GM12878 (cell line): Measurements from ENCODE around the gene MTM1. TPM values are rescaled to one million over a fixed set of nuclear protein-coding genes. Genes with fewer than 3 reads are reported as not detected.

ENCODE experiments used
- ATAC-seq: fragments of 200-7000 bp; cut with Tn5 transposase; 3 replicates; pipeline ENCODE4 v1.9.1; 2020; ENCODE audit warnings: mild to moderate bottlenecking, moderate library complexity
- BruUV-seq: library from RNA; stranded (reverse); fragments of 400-500 nt; replicated peaks from 2 replicates; lab custom pipeline; 2021; lab: Mats Ljungman, UMichigan
- CTCF ChIA-PET: fragments of 300-600 bp; sonication (Branson Sonifier 250); formaldehyde crosslinking; extraction: SDS; loops from one replicate; lab custom pipeline; 2021; ENCODE audit warnings: inconsistent platforms; lab: Yijun Ruan, JAX
- POLR2A ChIA-PET: fragments of 350-600 bp; formaldehyde crosslinking; extraction: SDS; loops from one replicate; lab custom pipeline; 2021; ENCODE audit warnings: inconsistent platforms; lab: Charles Lee
- RAD21 ChIA-PET: fragments of 300-600 bp; sonication (Branson Sonifier 250); formaldehyde crosslinking; loops from one replicate; lab custom pipeline; 2023; ENCODE audit warnings: antibody characterized with exemption; ENCODE audit not compliant: unreplicated experiment; lab: Charles Lee
- SMC1A ChIA-PET: fragments of 300-600 bp; sonication (Branson Sonifier 250); formaldehyde crosslinking; loops from one replicate; lab custom pipeline; 2023; ENCODE audit not compliant: unreplicated experiment, uncharacterized antibody; lab: Charles Lee
- DNase-seq: peaks from one replicate; pipeline ENCODE4 v3.0.0-alpha.2; 2011; ENCODE audit warnings: low read depth, low spot score
- FAIRE-seq: peaks from 3 replicates; lab custom pipeline; 2011; peaks lifted over from hg19 to GRCh38; lab: Jason Lieb, UNC
- H2AFZ ChIP-seq: 2 replicates; pipeline ENCODE4 v1.6.0; 2011; ENCODE audit warnings: low read depth, low read length, control low read depth; ENCODE audit not compliant: control insufficient read depth
- H3K27ac ChIP-seq: 2 replicates; pipeline ENCODE4 v1.5.1; 2011; ENCODE audit warnings: control low read depth; ENCODE audit not compliant: control insufficient read depth, insufficient read depth
- H3K27me3 ChIP-seq, 2 experiments: replicated peaks in 1 of 2; 2 replicates each; pipeline versions ENCODE4 v1.6.0 to v1.6.1; 2011; ENCODE audit warnings: low read length in 1 of 2; ENCODE audit not compliant: control insufficient read depth in 2 of 2, insufficient read depth in 2 of 2
- H3K36me3 ChIP-seq, 2 experiments: 2 replicates each; pipeline ENCODE4 v1.5.1; 2011; ENCODE audit warnings: low read length in 1 of 2; ENCODE audit not compliant: control insufficient read depth in 2 of 2, insufficient read depth in 2 of 2
- H3K4me1 ChIP-seq: 2 replicates; pipeline ENCODE4 v1.6.1; 2011; ENCODE audit warnings: mild to moderate bottlenecking, low read length, moderate library complexity, mixed read lengths; ENCODE audit not compliant: control insufficient read depth, insufficient read depth
- H3K4me2 ChIP-seq: 2 replicates; pipeline ENCODE4 v1.6.0; 2011; ENCODE audit warnings: control low read depth; ENCODE audit not compliant: control insufficient read depth, insufficient read depth
- H3K4me3 ChIP-seq: fragments of 200-600 bp; sonication (generic); 2 replicates; pipeline ENCODE4 v1.5.1; 2016
- H3K79me2 ChIP-seq: 2 replicates; pipeline ENCODE4 v1.6.0; 2011; ENCODE audit warnings: low read length; ENCODE audit not compliant: control insufficient read depth, insufficient read depth
- H3K9ac ChIP-seq: 2 replicates; pipeline ENCODE4 v1.8.0; 2011; ENCODE audit warnings: low read length, control low read depth, mixed read lengths; ENCODE audit not compliant: control insufficient read depth, insufficient read depth
- H3K9me3 ChIP-seq: replicated peaks from 3 replicates; pipeline ENCODE4 v1.5.1; 2011; ENCODE audit warnings: mild to moderate bottlenecking, low read length; ENCODE audit not compliant: control insufficient read depth, insufficient read depth
- H4K20me1 ChIP-seq: 2 replicates; pipeline ENCODE4 v1.6.0; 2011; ENCODE audit not compliant: control insufficient read depth, insufficient read depth
- ATF2 ChIP-seq: IDR thresholded peaks from 2 replicates; pipeline ENCODE4 v1.6.1; 2012; ENCODE audit warnings: low read length, inconsistent platforms
- ETV6 ChIP-seq, 2 experiments: fragments of 450-650 bp in 1 of 2; IDR thresholded peaks in 1 of 2; conservative IDR thresholded peaks in 1 of 2; 2 replicates each; pipeline ENCODE4 v1.6.1; 2014; ENCODE audit warnings: antibody characterized with exemption in 1 of 2, borderline replicate concordance in 1 of 2, low read depth in 1 of 2, mild to moderate bottlenecking in 1 of 2, moderate library complexity in 1 of 2
- IRF4 ChIP-seq: IDR thresholded peaks from 2 replicates; pipeline ENCODE4 v1.6.1; 2011; ENCODE audit warnings: low read depth, low read length
- RAD21 ChIP-seq: IDR thresholded peaks from 2 replicates; pipeline ENCODE4 v1.6.1; 2011; ENCODE audit warnings: mild to moderate bottlenecking, low read depth, low read length, moderate library complexity; ENCODE audit not compliant: insufficient read depth
- RAD51 ChIP-seq: fragments of 450-650 bp; IDR thresholded peaks from 2 replicates; pipeline ENCODE4 v1.6.1; 2016; ENCODE audit warnings: moderate library complexity, mild to moderate bottlenecking, inconsistent platforms
- SPI1 ChIP-seq: IDR thresholded peaks from 2 replicates; pipeline ENCODE4 v1.6.1; 2011; ENCODE audit warnings: low read depth, mild to moderate bottlenecking, low read length, moderate library complexity, borderline replicate concordance; ENCODE audit not compliant: insufficient read depth
- SREBF2 ChIP-seq: IDR thresholded peaks from 2 replicates; pipeline ENCODE4 v1.6.1; 2012; ENCODE audit warnings: mild to moderate bottlenecking, low read length
- WGBS: methylation state at CpG from one replicate; pipeline ENCODE4 v1.1.6; 2016; ENCODE audit warnings: low lambda C conversion rate; ENCODE audit not compliant: insufficient replicate concordance, insufficient coverage; ENCODE audit errors: missing lambda C conversion rate; 5-methylcytosine and 5-hydroxymethylcytosine counted together
- in situ Hi-C: fragments of 300-500 bp; cut with MboI; formaldehyde crosslinking; loops from 9 replicates; pipeline ENCODE4 v1.14.3; 2018; ENCODE audit warnings: mixed read lengths
- intact Hi-C: fragments of 100-400 bp; cut with micrococcal nuclease; formaldehyde crosslinking; loops from one replicate; pipeline ENCODE4 v1.14.2; 2022; ENCODE audit not compliant: unreplicated experiment
- polyA plus RNA-seq, 11 experiments: library from polyadenylated mRNA; depleted of rRNA in 4 of 11; unstranded in 6 of 11; stranded (reverse) in 5 of 11; fragments of >200 nt; fragmentation: Nextera tagmentation in 4 of 11; fragmentation: Illumina TruSeq in 1 of 11; extraction: Ambion mirVana in 4 of 11; extraction: Trizol in 1 of 11; gene quantifications; 1 replicate in 1 of 11; 2 replicates in 10 of 11; pipeline versions ENCODE4 v1.2.1 to v1.2.3, GENCODE V29; 2011 to 2016; ENCODE audit warnings: inconsistent platforms in 2 of 11, missing spikeins in 2 of 11, low read depth in 1 of 11
- total RNA-seq, 4 experiments: library from RNA; depleted of rRNA in 3 of 4; stranded (reverse); fragments of >200 nt in 3 of 4; fragmentation: Illumina TruSeq in 1 of 4; extraction: Trizol in 1 of 4; gene quantifications; 2 replicates each; pipeline versions ENCODE4 v1.2.1 to v1.2.3, GENCODE V29; 2013 to 2021
- TF ChIP-seq, protein P1 (sequence below): IDR thresholded peaks from 2 replicates; pipeline ENCODE4 v1.6.1; 2011; ENCODE audit warnings: borderline replicate concordance, low read depth, mild to moderate bottlenecking, moderate library complexity, mixed read lengths, low read length; ENCODE audit not compliant: insufficient read depth; ENCODE audit errors: extremely low read length

Gene MTM1
- total and polyA plus RNA-seq, 10 of the 15 experiments (the other 5 are each of a cell fraction or from before 2014, with no cell fraction given) = 3.9 to 13.3 (median 8.4) TPM

- ATAC-seq = no peak
- CTCF ChIA-PET = no interaction called here
- POLR2A ChIA-PET = no interaction called here
Measured at GRCh38 chrX:150616863-150617198, 48.4 kb downstream of the MTM1 start.

More at GRCh38 chrX:150616863-150617198, 48.4 kb downstream of the MTM1 start:
- ChIA-PET SMC1A (no interaction called here), RAD21 (no interaction called here)
- no peaks in the 10 kb centered on the region for H4K20me1 ChIP-seq
- no TSS peak for BruUV-seq
- no peak for FAIRE-seq
- no peak for DNase-seq
- intact Hi-C loops (no loop called here), in situ Hi-C loops (no loop called here)
- no peak overlapping the region for H3K27ac ChIP-seq
- no peaks in the 10 kb centered on the region; the same call in 2 of the 3 replicates for H3K9me3 ChIP-seq
- WGBS = 71% methylated on average over 2 of the region's 2 CpGs
- H2AFZ ChIP-seq = no peak overlapping the region
- no peak overlapping the region for H3K4me2 ChIP-seq
- H3K4me3 ChIP-seq = no peak overlapping the region
- no peaks in the 10 kb centered on the region for H3K36me3 ChIP-seq
- no peaks in the 10 kb centered on the region for H3K27me3 ChIP-seq
- H3K79me2 ChIP-seq = no peaks in the 10 kb centered on the region
- no peaks in the 10 kb centered on the region for H3K4me1 ChIP-seq
- TF ChIP-seq, protein P1, sequence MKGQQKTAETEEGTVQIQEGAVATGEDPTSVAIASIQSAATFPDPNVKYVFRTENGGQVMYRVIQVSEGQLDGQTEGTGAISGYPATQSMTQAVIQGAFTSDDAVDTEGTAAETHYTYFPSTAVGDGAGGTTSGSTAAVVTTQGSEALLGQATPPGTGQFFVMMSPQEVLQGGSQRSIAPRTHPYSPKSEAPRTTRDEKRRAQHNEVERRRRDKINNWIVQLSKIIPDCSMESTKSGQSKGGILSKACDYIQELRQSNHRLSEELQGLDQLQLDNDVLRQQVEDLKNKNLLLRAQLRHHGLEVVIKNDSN = no peak
- TF ChIP-seq RAD51 (no peak), ETV6 (conservative IDR thresholded peaks at IDR 0.05 in 1 of 2, IDR thresholded peaks at IDR 0.05 in 1 of 2; ENCODE audit: borderline replicate concordance in 1 of 2, low read depth in 1 of 2) (no peak), IRF4 (no peak), SREBF2 (no peak), ATF2 (no peak), SPI1 (no peak), RAD21 (no peak)
- no peak overlapping the region for H3K9ac ChIP-seq
